BLaER1 treated with 17β-estradiol and CSF1 and Interleukin-3, amounts not matched to agents 10 nM and 100 nM (cell line): Measurements from ENCODE around the gene LRRC53.

Source experiments
- H3K27ac ChIP-seq, 11 experiments: shearing (Covaris generic); formaldehyde crosslinking; 2 replicates each; pipeline ENCODE4 v1.8.1; 2022
- H3K27me3 ChIP-seq, 11 experiments: shearing (Covaris generic); formaldehyde crosslinking; 2 replicates each; pipeline ENCODE4 v1.8.1; 2022
- H3K36me3 ChIP-seq, 11 experiments: shearing (Covaris generic); formaldehyde crosslinking; 2 replicates each; pipeline ENCODE4 v1.8.1; 2022
- H3K4me1 ChIP-seq, 10 experiments: shearing (Covaris generic); formaldehyde crosslinking; 2 replicates each; pipeline ENCODE4 v1.8.1; 2022
- H3K4me2 ChIP-seq, 11 experiments: shearing (Covaris generic); formaldehyde crosslinking; 2 replicates each; pipeline ENCODE4 v1.8.1; 2022
- H3K4me3 ChIP-seq, 10 experiments: shearing (Covaris generic); formaldehyde crosslinking; 2 replicates each; pipeline ENCODE4 v1.8.1; 2022
- H3K9ac ChIP-seq, 11 experiments: shearing (Covaris generic); formaldehyde crosslinking; 2 replicates each; pipeline ENCODE4 v1.8.1; 2022
- H3K9me3 ChIP-seq, 11 experiments: shearing (Covaris generic); formaldehyde crosslinking; replicated peaks in 1 of 11; 2 replicates each; pipeline ENCODE4 v1.8.1; 2022
- H4K20me1 ChIP-seq, 11 experiments: shearing (Covaris generic); formaldehyde crosslinking; 2 replicates each; pipeline ENCODE4 v1.8.1; 2022
- Cebpa-rat ChIP-seq, 11 experiments: shearing (Covaris generic); IDR thresholded peaks; 2 replicates each; pipeline ENCODE4 v1.8.1; 2022

LRRC53 gene

GRCh38 chr1:74523873-74524480, 11.6 kb upstream of the LRRC53 start:
- Histone ChIP-seq H3K27ac (no peak overlapping the region), H3K9me3 (no peaks in the 10 kb centered on the region), H3K4me1 (0 out of 20 replicates have a peak, but pooled peaks cover 0 to 3% (median 0%) of the 10 kb centered on the region in 10 experiments), H4K20me1 (no peaks in the 10 kb centered on the region), H3K4me3 (no peak overlapping the region), H3K9ac (no peak overlapping the region), H3K4me2 (no peak overlapping the region), H3K27me3 (no peaks in the 10 kb centered on the region), H3K36me3 (no peaks in the 10 kb centered on the region)
- no peak for TF ChIP-seq Cebpa-rat (IDR thresholded peaks at IDR 0.05)

GRCh38 chr1:74522148-74522547, 9.7 kb upstream of the LRRC53 start:
- H3K36me3 ChIP-seq, result no peaks in the 10 kb centered on the region
- no peak overlapping the region for H3K27ac ChIP-seq
- H4K20me1 ChIP-seq, result no peaks in the 10 kb centered on the region
- H3K4me1 ChIP-seq, result 0 out of 20 replicates have a peak, but pooled peaks cover 0 to 3% (median 0%) of the 10 kb centered on the region in 10 experiments
- no peak overlapping the region for H3K4me2 ChIP-seq
- no peak overlapping the region for H3K4me3 ChIP-seq
- no peaks in the 10 kb centered on the region for H3K9me3 ChIP-seq
- H3K27me3 ChIP-seq, result no peaks in the 10 kb centered on the region
- no peak for TF ChIP-seq Cebpa-rat (IDR thresholded peaks at IDR 0.05)
- H3K9ac ChIP-seq, result no peak overlapping the region

- no peak overlapping the region for H3K4me3 ChIP-seq
- TF ChIP-seq Cebpa-rat (IDR thresholded peaks at IDR 0.05), result no peak
- no peak overlapping the region for H3K27ac ChIP-seq
- H3K27me3 ChIP-seq, result no peaks in the 10 kb centered on the region
- no peaks in the 10 kb centered on the region for H3K9me3 ChIP-seq
- H3K4me2 ChIP-seq, result no peak overlapping the region
- no peaks in the 10 kb centered on the region for H3K36me3 ChIP-seq
- H3K9ac ChIP-seq, result no peak overlapping the region
- H3K4me1 ChIP-seq, result peaks cover 0 to 19% (median 0%) of the 10 kb centered on the region in 10 experiments; a peak in 4 of 20 replicates
- H4K20me1 ChIP-seq, result no peaks in the 10 kb centered on the region
Measured at GRCh38 chr1:74517599-74518051, 5.2 kb upstream of the LRRC53 start.

GRCh38 chr1:74513411-74514300, 1.2 kb upstream of the LRRC53 start:
- H3K27me3 ChIP-seq, result no peaks in the 10 kb centered on the region
- peaks cover 0 to 20% (median 0%) of the 10 kb centered on the region in 10 experiments; a peak in 4 of 20 replicates for H3K4me1 ChIP-seq
- TF ChIP-seq Cebpa-rat (IDR thresholded peaks at IDR 0.05), result no peak
- no peaks in the 10 kb centered on the region for H4K20me1 ChIP-seq
- peak overlapping the region in 2 of 11 experiments; percentile 31 to 45; a peak in 4 of 22 replicates for H3K4me2 ChIP-seq
- no peak overlapping the region for H3K27ac ChIP-seq
- no peaks in the 10 kb centered on the region for H3K9me3 ChIP-seq
- H3K36me3 ChIP-seq, result no peaks in the 10 kb centered on the region
- H3K4me3 ChIP-seq, result no peak overlapping the region
- H3K9ac ChIP-seq, result no peak overlapping the region

GRCh38 chr1:74508449-74508848, 4.0 kb downstream of the LRRC53 start:
- no peak for TF ChIP-seq Cebpa-rat (IDR thresholded peaks at IDR 0.05)
- Histone ChIP-seq H3K4me1 (peaks cover 0 to 9% (median 0%) of the 10 kb centered on the region in 10 experiments; a peak in 3 of 20 replicates), H3K36me3 (no peaks in the 10 kb centered on the region), H3K9me3 (no peaks in the 10 kb centered on the region), H3K27me3 (no peaks in the 10 kb centered on the region), H3K27ac (no peak overlapping the region), H3K4me2 (no peak overlapping the region), H3K9ac (no peak overlapping the region), H4K20me1 (no peaks in the 10 kb centered on the region; a peak in 2 of 22 replicates), H3K4me3 (no peak overlapping the region)

GRCh38 chr1:74505928-74506710, 6.3 kb downstream of the LRRC53 start:
- Histone ChIP-seq H3K4me1 (no peaks in the 10 kb centered on the region), H3K27ac (no peak overlapping the region), H3K4me2 (no peak overlapping the region), H3K9me3 (no peaks in the 10 kb centered on the region), H3K4me3 (no peak overlapping the region), H4K20me1 (no peaks in the 10 kb centered on the region; a peak in 2 of 22 replicates), H3K9ac (no peak overlapping the region), H3K27me3 (no peaks in the 10 kb centered on the region), H3K36me3 (no peaks in the 10 kb centered on the region)
- TF ChIP-seq Cebpa-rat (IDR thresholded peaks at IDR 0.05), result no peak

- no peak overlapping the region for H3K4me3 ChIP-seq
- no peak for TF ChIP-seq Cebpa-rat (IDR thresholded peaks at IDR 0.05)
- H3K4me1 ChIP-seq, result no peaks in the 10 kb centered on the region
- H3K4me2 ChIP-seq, result no peak overlapping the region
- no peak overlapping the region for H3K27ac ChIP-seq
- H3K36me3 ChIP-seq, result no peaks in the 10 kb centered on the region
- H3K9me3 ChIP-seq, result no peaks in the 10 kb centered on the region
- no peak overlapping the region for H3K9ac ChIP-seq
- H4K20me1 ChIP-seq, result no peaks in the 10 kb centered on the region; a peak in 2 of 22 replicates
- H3K27me3 ChIP-seq, result no peaks in the 10 kb centered on the region
Measured at GRCh38 chr1:74504933-74505512, 7.4 kb downstream of the LRRC53 start.

- Histone ChIP-seq H3K4me2 (no peak overlapping the region), H3K4me1 (no peaks in the 10 kb centered on the region), H3K36me3 (no peaks in the 10 kb centered on the region), H3K27me3 (no peaks in the 10 kb centered on the region), H3K9me3 (no peaks in the 10 kb centered on the region), H3K9ac (no peak overlapping the region), H4K20me1 (no peaks in the 10 kb centered on the region; a peak in 2 of 22 replicates), H3K27ac (no peak overlapping the region), H3K4me3 (no peak overlapping the region)
- TF ChIP-seq Cebpa-rat (IDR thresholded peaks at IDR 0.05), result no peak
Measured at GRCh38 chr1:74504125-74504932, 8.1 kb downstream of the LRRC53 start.
